Coronary artery (tissue), 2 donors: ENCODE measurements around the gene MBNL2.

Experiments
- DNase-seq: peaks from one replicate; pipeline ENCODE4 v3.0.0-alpha.2; 2017; ENCODE audit warnings: low spot score
- H3K27ac ChIP-seq, 2 donors: fragments of 200-600 bp; sonication (generic); one replicate each; pipeline ENCODE4 v1.5.1; 2016 to 2019
- H3K4me3 ChIP-seq: fragments of 200-600 bp; sonication (generic); 2 replicates; pipeline ENCODE4 v1.5.1; 2016; ENCODE audit warnings: mild to moderate bottlenecking, moderate library complexity
- TF ChIP-seq, protein P1 (sequence below): fragments of 200-600 bp; sonication (generic); IDR thresholded peaks from one replicate; pipeline ENCODE4 v1.5.1; 2019; ENCODE audit warnings: antibody characterized with exemption

Gene MBNL2

GRCh38 chr13:97324115-97324514 is 102.0 kb downstream of the MBNL2 start:
- H3K27ac ChIP-seq: no peak overlapping the region
- no peak overlapping the region for H3K4me3 ChIP-seq
- no peak for DNase-seq
- TF ChIP-seq, protein P1, sequence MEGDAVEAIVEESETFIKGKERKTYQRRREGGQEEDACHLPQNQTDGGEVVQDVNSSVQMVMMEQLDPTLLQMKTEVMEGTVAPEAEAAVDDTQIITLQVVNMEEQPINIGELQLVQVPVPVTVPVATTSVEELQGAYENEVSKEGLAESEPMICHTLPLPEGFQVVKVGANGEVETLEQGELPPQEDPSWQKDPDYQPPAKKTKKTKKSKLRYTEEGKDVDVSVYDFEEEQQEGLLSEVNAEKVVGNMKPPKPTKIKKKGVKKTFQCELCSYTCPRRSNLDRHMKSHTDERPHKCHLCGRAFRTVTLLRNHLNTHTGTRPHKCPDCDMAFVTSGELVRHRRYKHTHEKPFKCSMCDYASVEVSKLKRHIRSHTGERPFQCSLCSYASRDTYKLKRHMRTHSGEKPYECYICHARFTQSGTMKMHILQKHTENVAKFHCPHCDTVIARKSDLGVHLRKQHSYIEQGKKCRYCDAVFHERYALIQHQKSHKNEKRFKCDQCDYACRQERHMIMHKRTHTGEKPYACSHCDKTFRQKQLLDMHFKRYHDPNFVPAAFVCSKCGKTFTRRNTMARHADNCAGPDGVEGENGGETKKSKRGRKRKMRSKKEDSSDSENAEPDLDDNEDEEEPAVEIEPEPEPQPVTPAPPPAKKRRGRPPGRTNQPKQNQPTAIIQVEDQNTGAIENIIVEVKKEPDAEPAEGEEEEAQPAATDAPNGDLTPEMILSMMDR: no peak

- TF ChIP-seq, protein P1: no peak
- DNase-seq: no peak
- no peak overlapping the region for H3K27ac ChIP-seq
- H3K4me3 ChIP-seq: no peak overlapping the region
Observed at GRCh38 chr13:97325738-97326137, 103.6 kb downstream of the MBNL2 start.

DNA sequence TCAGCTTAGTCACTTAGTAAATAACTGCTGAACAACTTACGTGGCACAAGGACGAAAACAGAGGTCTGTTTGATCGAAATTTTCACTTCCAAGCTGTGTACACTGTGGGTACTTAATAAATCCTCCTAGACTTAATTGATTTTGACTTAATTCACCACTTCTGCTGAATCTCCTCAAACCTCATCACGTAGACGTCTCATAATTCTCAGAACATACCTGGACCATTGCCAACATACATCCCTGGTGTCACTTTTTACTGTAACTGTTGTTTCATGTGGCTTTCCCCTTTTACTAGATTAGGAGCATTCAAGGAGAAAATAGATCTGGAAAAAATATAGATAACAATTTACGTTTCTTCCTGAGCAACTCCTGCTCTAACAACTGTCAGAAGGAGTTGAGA is 105.0 kb downstream of the MBNL2 start:
- H3K27ac ChIP-seq: peak overlapping the region in 1 of 2 donors; percentile 10
- no peak overlapping the region for H3K4me3 ChIP-seq
- no peak for DNase-seq
- TF ChIP-seq, protein P1: no peak

DNA sequence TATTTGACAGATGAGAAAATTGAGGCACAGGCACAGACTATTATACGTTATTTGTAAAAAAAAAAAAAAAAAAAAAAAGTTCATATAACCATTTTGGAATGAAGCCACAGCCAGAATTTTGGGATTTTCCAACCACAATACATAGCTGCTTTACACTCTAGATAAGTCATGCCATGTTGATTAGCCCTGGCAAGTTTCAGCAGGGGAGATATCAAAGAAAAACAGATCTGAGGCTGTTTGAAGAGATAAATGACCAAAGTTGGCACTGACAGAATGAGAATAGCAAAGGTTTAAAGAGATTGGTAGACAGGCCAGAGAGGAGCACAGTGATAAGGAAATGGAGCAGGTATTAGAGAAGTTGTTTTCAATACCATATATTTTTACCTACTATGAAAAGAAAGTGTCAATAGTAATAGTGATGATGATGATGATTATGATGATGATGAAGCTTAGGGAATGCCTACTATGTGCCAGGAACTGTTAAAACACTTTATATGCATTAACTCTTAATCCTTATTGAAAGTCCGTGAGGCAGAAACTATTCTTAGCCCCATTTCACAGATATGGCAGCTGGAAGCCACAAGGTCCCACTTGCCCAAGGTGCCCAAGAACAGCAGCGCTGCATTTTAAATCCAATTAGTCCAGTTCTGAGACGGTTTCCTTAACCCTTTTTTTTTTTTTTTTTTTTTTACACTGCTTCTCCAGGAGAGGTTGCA is 105.5 kb downstream of the MBNL2 start:
- Histone ChIP-seq H3K4me3 (no peak overlapping the region), H3K27ac (peak overlapping the region in 1 of 2 donors; percentile 6)
- TF ChIP-seq, protein P1: no peak
- DNase-seq: no peak

- TF ChIP-seq, protein P1: no peak
- Histone ChIP-seq H3K27ac (peak overlapping the region; percentile 33 to 62), H3K4me3 (peak overlapping the region; percentile 9)
- no peak for DNase-seq
Observed at GRCh38 chr13:97328222-97328790, 106.2 kb downstream of the MBNL2 start.

- Histone ChIP-seq H3K27ac (peak overlapping the region in 1 of 2 donors; percentile 19), H3K4me3 (no peak overlapping the region)
- DNase-seq: no peak
- TF ChIP-seq, protein P1: no peak
Observed at GRCh38 chr13:97329331-97329730, 107.2 kb downstream of the MBNL2 start.

GRCh38 chr13:97330448-97330847 is 108.3 kb downstream of the MBNL2 start:
- TF ChIP-seq, protein P1: no peak
- no peak for DNase-seq
- no peak overlapping the region for H3K27ac ChIP-seq

More at GRCh38 chr13:97330448-97330847, 108.3 kb downstream of the MBNL2 start:
- H3K4me3 ChIP-seq: no peak overlapping the region
